Osteocyte (in vitro differentiated cells): Measurements from ENCODE around the gene KPNA4. TPM values are rescaled to one million over a fixed set of nuclear protein-coding genes. Genes with fewer than 3 reads are reported as not detected.
"Not testable (repeated sequence)": the region's sequence is repeated elsewhere in the genome, so short reads cannot be mapped to it uniquely, and the experiment has no call there.

Source experiments
- DNase-seq: peaks from one replicate; pipeline ENCODE4 v3.0.0; 2021; ENCODE audit warnings: mixed read lengths; ENCODE audit not compliant: unreplicated experiment; ENCODE audit errors: extremely low spot score
- H3K27ac Mint-ChIP-seq: one replicate; pipeline ENCODE4 v1.8.0; 2021; ENCODE audit warnings: mild to moderate bottlenecking, mixed read lengths; ENCODE audit not compliant: unreplicated experiment
- H3K27me3 Mint-ChIP-seq: one replicate; pipeline ENCODE4 v1.8.0; 2021; ENCODE audit warnings: mixed read lengths; ENCODE audit not compliant: unreplicated experiment
- H3K36me3 Mint-ChIP-seq: one replicate; pipeline ENCODE4 v1.8.0; 2021; ENCODE audit warnings: mixed read lengths; ENCODE audit not compliant: unreplicated experiment
- H3K4me1 Mint-ChIP-seq: one replicate; pipeline ENCODE4 v1.8.0; 2021; ENCODE audit warnings: mixed read lengths; ENCODE audit not compliant: unreplicated experiment
- H3K4me3 Mint-ChIP-seq: one replicate; pipeline ENCODE4 v1.8.0; 2021; ENCODE audit warnings: mild to moderate bottlenecking, moderate library complexity, mixed read lengths; ENCODE audit not compliant: unreplicated experiment
- H3K9me3 Mint-ChIP-seq: one replicate; pipeline ENCODE4 v1.8.0; 2021; ENCODE audit warnings: mixed read lengths; ENCODE audit not compliant: unreplicated experiment
- CTCF ChIP-seq: fragments of 200-600 bp; sonication (generic); IDR thresholded peaks from 2 replicates; pipeline ENCODE4 v1.5.0; 2021; ENCODE audit warnings: antibody characterized with exemption, mild to moderate bottlenecking, moderate library complexity
- total RNA-seq: library from RNA; stranded (reverse); gene quantifications from 2 replicates; pipeline ENCODE4 v1.2.1, GENCODE V29; 2021

The KPNA4 gene
- total RNA-seq, 1 donor from 2014 or later = 57.7 TPM

GRCh38 chr3:160608870-160609269, 43.5 kb upstream of the KPNA4 start:
- no peak for TF ChIP-seq CTCF
- Mint-ChIP-seq H3K27ac (no peak overlapping the region), H3K36me3 (no peaks in the 10 kb centered on the region), H3K4me3 (no peak overlapping the region), H3K27me3 (peaks cover 10% of the 10 kb centered on the region), H3K4me1 (no peaks in the 10 kb centered on the region), H3K9me3 (no peaks in the 10 kb centered on the region)
- DNase-seq = no peak

GRCh38 chr3:160607826-160608225, 42.5 kb upstream of the KPNA4 start:
- Mint-ChIP-seq H3K9me3 (no peaks in the 10 kb centered on the region), H3K36me3 (no peaks in the 10 kb centered on the region), H3K27ac (no peak overlapping the region), H3K4me1 (no peaks in the 10 kb centered on the region), H3K4me3 (no peak overlapping the region), H3K27me3 (peaks cover 5% of the 10 kb centered on the region)
- no peak for TF ChIP-seq CTCF
- DNase-seq = no peak

GRCh38 chr3:160605315-160605714, 39.9 kb upstream of the KPNA4 start:
- H3K4me1 Mint-ChIP-seq = no peaks in the 10 kb centered on the region
- peaks cover 7% of the 10 kb centered on the region for H3K27me3 Mint-ChIP-seq
- TF ChIP-seq CTCF = no peak
- no peaks in the 10 kb centered on the region for H3K36me3 Mint-ChIP-seq
- DNase-seq = no peak
- no peak overlapping the region for H3K27ac Mint-ChIP-seq
- H3K9me3 Mint-ChIP-seq = no peaks in the 10 kb centered on the region
- H3K4me3 Mint-ChIP-seq = no peak overlapping the region

GRCh38 chr3:160603845-160604244, 38.5 kb upstream of the KPNA4 start:
- H3K27me3 Mint-ChIP-seq = peaks cover 14% of the 10 kb centered on the region
- not testable (repeated sequence) for H3K36me3 Mint-ChIP-seq, H3K9me3 Mint-ChIP-seq, H3K4me1 Mint-ChIP-seq, DNase-seq, H3K27ac Mint-ChIP-seq, H3K4me3 Mint-ChIP-seq

GRCh38 chr3:160602259-160602658, 36.9 kb upstream of the KPNA4 start:
- Mint-ChIP-seq H3K4me1 (no peaks in the 10 kb centered on the region), H3K9me3 (no peaks in the 10 kb centered on the region), H3K27ac (no peak overlapping the region), H3K27me3 (peaks cover 14% of the 10 kb centered on the region), H3K4me3 (no peak overlapping the region), H3K36me3 (no peaks in the 10 kb centered on the region)
- no peak for TF ChIP-seq CTCF
- no peak for DNase-seq

- TF ChIP-seq CTCF = no peak
- H3K4me3 Mint-ChIP-seq = no peak overlapping the region
- no peak for DNase-seq
- peaks cover 14% of the 10 kb centered on the region for H3K27me3 Mint-ChIP-seq
- no peaks in the 10 kb centered on the region for H3K4me1 Mint-ChIP-seq
- no peak overlapping the region for H3K27ac Mint-ChIP-seq
- no peaks in the 10 kb centered on the region for H3K36me3 Mint-ChIP-seq
- H3K9me3 Mint-ChIP-seq = no peaks in the 10 kb centered on the region
Observed at GRCh38 chr3:160601288-160601687, 35.9 kb upstream of the KPNA4 start.
